Smooth muscle cell (in vitro differentiated cells): ENCODE results near the gene TLK2. TPM values are rescaled to one million over a fixed set of nuclear protein-coding genes. Genes with fewer than 3 reads are reported as not detected.
A peak's percentile ranks its signal among the peaks of the same experiment; 100 is the strongest.

Experiments used
- DNase-seq: peaks from one replicate; lab custom pipeline; 2025; ENCODE audit not compliant: unreplicated experiment; lab: John Stamatoyannopoulos, UW
- H2AFZ ChIP-seq: fragments of 200-600 bp; sonication (generic); 2 replicates; pipeline ENCODE4 v1.6.0; 2016; ENCODE audit warnings: antibody characterized with exemption, low read depth, mild to moderate bottlenecking
- H3F3A ChIP-seq: fragments of 200-600 bp; sonication (generic); 2 replicates; pipeline ENCODE4 v1.6.0; 2017; ENCODE audit warnings: antibody characterized with exemption, low read depth
- H3K27ac ChIP-seq: fragments of 200-600 bp; sonication (generic); 2 replicates; pipeline ENCODE4 v1.5.1; 2016; ENCODE audit warnings: low read depth, mild to moderate bottlenecking
- H3K27me3 ChIP-seq: fragments of 200-600 bp; sonication (generic); 2 replicates; pipeline ENCODE4 v1.6.1; 2016; ENCODE audit warnings: low read depth, mild to moderate bottlenecking
- H3K36me3 ChIP-seq: fragments of 200-600 bp; sonication (generic); 2 replicates; pipeline ENCODE4 v1.5.1; 2016; ENCODE audit warnings: low read depth
- H3K4me1 ChIP-seq: fragments of 200-600 bp; sonication (generic); 2 replicates; pipeline ENCODE4 v1.5.1; 2016; ENCODE audit warnings: low read depth
- H3K4me2 ChIP-seq: fragments of 200-600 bp; sonication (generic); 2 replicates; pipeline ENCODE4 v1.6.0; 2016; ENCODE audit warnings: mild to moderate bottlenecking
- H3K4me3 ChIP-seq: fragments of 200-600 bp; sonication (generic); 2 replicates; pipeline ENCODE4 v1.5.1; 2016; ENCODE audit warnings: mild to moderate bottlenecking
- H3K79me2 ChIP-seq: fragments of 200-600 bp; sonication (generic); 2 replicates; pipeline ENCODE4 v1.6.0; 2016; ENCODE audit warnings: low read depth, mild to moderate bottlenecking
- H3K9ac ChIP-seq: fragments of 200-600 bp; sonication (generic); 2 replicates; pipeline ENCODE4 v1.6.0; 2016; ENCODE audit warnings: low read depth
- H3K9me3 ChIP-seq: fragments of 200-600 bp; sonication (generic); replicated peaks from 2 replicates; pipeline ENCODE4 v1.5.1; 2016; ENCODE audit warnings: low read depth
- H4K20me1 ChIP-seq: fragments of 200-600 bp; sonication (generic); 2 replicates; pipeline ENCODE4 v1.6.0; 2016; ENCODE audit warnings: low read depth
- WGBS: methylation state at CpG from one replicate; pipeline ENCODE4 v1.1.7; 2016; ENCODE audit warnings: low lambda C conversion rate; 5-methylcytosine and 5-hydroxymethylcytosine counted together
- polyA plus RNA-seq: library from polyadenylated mRNA; unstranded; fragments of >200 nt; fragmentation: Nextera tagmentation; extraction: Ambion mirVana; gene quantifications from 2 replicates; pipeline ENCODE4 v1.2.1, GENCODE V29; 2016
- total RNA-seq: library from RNA; depleted of rRNA; stranded (reverse); fragments of >200 nt; gene quantifications from 2 replicates; pipeline ENCODE4 v1.2.3, GENCODE V29; 2014
- TF ChIP-seq, protein P1 (sequence below): fragments of 200-600 bp; sonication (generic); IDR thresholded peaks from 2 replicates; pipeline ENCODE4 v1.5.1; 2017; ENCODE audit warnings: borderline replicate concordance, mild to moderate bottlenecking, antibody characterized with exemption; ENCODE audit not compliant: insufficient read depth, poor library complexity, severe bottlenecking

TLK2 gene
- total and polyA plus RNA-seq, 2 experiments from 2014 or later = 15.9 to 29.2 TPM

DNA sequence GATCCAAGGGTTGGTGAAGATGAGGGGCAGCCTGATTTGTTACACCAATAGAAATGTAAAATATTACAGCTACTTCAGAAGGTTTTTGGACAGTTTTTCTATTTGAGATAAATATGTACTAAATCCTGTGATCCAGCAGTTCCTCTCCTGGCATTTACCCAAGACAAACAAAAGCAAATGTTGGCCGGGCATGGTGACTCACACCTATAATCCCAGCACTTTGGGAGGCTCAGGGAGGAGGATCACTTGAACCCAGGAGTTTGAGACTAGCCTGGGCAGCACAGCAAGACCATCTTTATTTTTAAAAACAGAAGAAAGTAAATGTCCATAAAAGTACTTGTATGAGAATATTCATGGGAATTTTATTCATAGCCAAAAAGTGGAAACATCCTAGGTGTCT lies 84.0 kb downstream of the TLK2 start:
- H3K4me2 ChIP-seq = no peak overlapping the region
- DNase-seq = no peak
- H3F3A ChIP-seq = peaks cover 6% of the 10 kb centered on the region
- no peak overlapping the region for H3K27ac ChIP-seq
- no peaks in the 10 kb centered on the region for H3K9me3 ChIP-seq
- H2AFZ ChIP-seq = no peak overlapping the region
- H3K4me1 ChIP-seq = no peaks in the 10 kb centered on the region
- no peaks in the 10 kb centered on the region for H3K27me3 ChIP-seq
- peaks cover 13% of the 10 kb centered on the region for H3K36me3 ChIP-seq
- 15% methylated on average over 1 of the region's 1 CpG for WGBS
- H3K79me2 ChIP-seq = peaks cover 7% of the 10 kb centered on the region
- peaks cover 18% of the 10 kb centered on the region for H4K20me1 ChIP-seq
- TF ChIP-seq, protein P1, sequence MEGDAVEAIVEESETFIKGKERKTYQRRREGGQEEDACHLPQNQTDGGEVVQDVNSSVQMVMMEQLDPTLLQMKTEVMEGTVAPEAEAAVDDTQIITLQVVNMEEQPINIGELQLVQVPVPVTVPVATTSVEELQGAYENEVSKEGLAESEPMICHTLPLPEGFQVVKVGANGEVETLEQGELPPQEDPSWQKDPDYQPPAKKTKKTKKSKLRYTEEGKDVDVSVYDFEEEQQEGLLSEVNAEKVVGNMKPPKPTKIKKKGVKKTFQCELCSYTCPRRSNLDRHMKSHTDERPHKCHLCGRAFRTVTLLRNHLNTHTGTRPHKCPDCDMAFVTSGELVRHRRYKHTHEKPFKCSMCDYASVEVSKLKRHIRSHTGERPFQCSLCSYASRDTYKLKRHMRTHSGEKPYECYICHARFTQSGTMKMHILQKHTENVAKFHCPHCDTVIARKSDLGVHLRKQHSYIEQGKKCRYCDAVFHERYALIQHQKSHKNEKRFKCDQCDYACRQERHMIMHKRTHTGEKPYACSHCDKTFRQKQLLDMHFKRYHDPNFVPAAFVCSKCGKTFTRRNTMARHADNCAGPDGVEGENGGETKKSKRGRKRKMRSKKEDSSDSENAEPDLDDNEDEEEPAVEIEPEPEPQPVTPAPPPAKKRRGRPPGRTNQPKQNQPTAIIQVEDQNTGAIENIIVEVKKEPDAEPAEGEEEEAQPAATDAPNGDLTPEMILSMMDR = no peak
- H3K9ac ChIP-seq = no peak overlapping the region
- H3K4me3 ChIP-seq = no peak overlapping the region

DNA sequence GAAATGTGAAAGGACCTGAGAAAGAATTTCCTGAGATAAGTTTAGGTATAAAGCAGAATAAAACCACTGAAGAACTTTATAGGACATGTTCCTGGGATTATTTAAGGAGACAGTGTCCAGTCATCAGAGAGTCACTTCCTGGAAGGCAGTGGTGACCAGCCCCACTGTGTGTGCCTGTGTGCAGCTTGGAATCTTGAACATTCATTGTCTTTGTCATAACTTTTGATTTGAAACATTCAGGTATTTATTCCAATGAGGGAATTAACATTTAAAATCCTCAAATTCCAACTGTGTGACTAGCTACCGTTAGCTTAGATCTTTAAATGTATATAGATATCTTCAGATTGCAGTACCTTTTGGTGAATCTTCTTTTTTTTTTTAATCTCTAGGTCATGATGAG lies 87.2 kb downstream of the TLK2 start:
- peaks cover 8% of the 10 kb centered on the region for H4K20me1 ChIP-seq
- peaks cover 6% of the 10 kb centered on the region for H3F3A ChIP-seq
- H3K27ac ChIP-seq = peak overlapping the region; percentile 64
- no peak overlapping the region for H3K4me3 ChIP-seq
- no peak overlapping the region for H3K9ac ChIP-seq
- TF ChIP-seq, protein P1 = no peak
- no peaks in the 10 kb centered on the region for H3K27me3 ChIP-seq
- H3K9me3 ChIP-seq = no peaks in the 10 kb centered on the region
- DNase-seq = no peak
- 64% methylated on average over 1 of the region's 1 CpG for WGBS
- H3K4me1 ChIP-seq = no peaks in the 10 kb centered on the region
- H3K79me2 ChIP-seq = peaks cover 21% of the 10 kb centered on the region
- H3K36me3 ChIP-seq = peaks cover 17% of the 10 kb centered on the region
- no peak overlapping the region for H2AFZ ChIP-seq
- no peak overlapping the region for H3K4me2 ChIP-seq

GRCh38 chr17:62566996-62567578 lies 88.5 kb downstream of the TLK2 start:
- Histone ChIP-seq H3K79me2 (peaks cover 30% of the 10 kb centered on the region), H3K4me3 (no peak overlapping the region), H3K4me1 (no peaks in the 10 kb centered on the region)

GRCh38 chr17:62572488-62572887 lies 93.9 kb downstream of the TLK2 start:
- Histone ChIP-seq H3K4me3 (no peak overlapping the region), H3K79me2 (peaks cover 34% of the 10 kb centered on the region), H3F3A (no peaks in the 10 kb centered on the region), H3K4me1 (no peaks in the 10 kb centered on the region), H3K27me3 (no peaks in the 10 kb centered on the region), H3K36me3 (peaks cover 20% of the 10 kb centered on the region), H3K9ac (no peak overlapping the region), H2AFZ (no peak overlapping the region), H3K9me3 (no peaks in the 10 kb centered on the region), H3K4me2 (no peak overlapping the region), H4K20me1 (peaks cover 9% of the 10 kb centered on the region), H3K27ac (peak overlapping the region; percentile 28)
- TF ChIP-seq, protein P1 = no peak
- WGBS = 94% methylated on average over 5 of the region's 5 CpGs
- DNase-seq = no peak

More at GRCh38 chr17:62566996-62567578, 88.5 kb downstream of the TLK2 start:
- TF ChIP-seq, protein P1 = no peak
- no peak overlapping the region for H3K9ac ChIP-seq
- no peaks in the 10 kb centered on the region for H3K9me3 ChIP-seq
- peaks cover 11% of the 10 kb centered on the region for H4K20me1 ChIP-seq
- peaks cover 17% of the 10 kb centered on the region for H3K36me3 ChIP-seq
- WGBS = 78% methylated on average over 4 of the region's 4 CpGs
- H3F3A ChIP-seq = peaks cover 6% of the 10 kb centered on the region
- H2AFZ ChIP-seq = no peak overlapping the region
- no peak overlapping the region for H3K27ac ChIP-seq
- no peak for DNase-seq
- no peaks in the 10 kb centered on the region for H3K27me3 ChIP-seq
- no peak overlapping the region for H3K4me2 ChIP-seq
